Measurements from ENCODE around the gene LRG1.
"Not testable (repeated sequence)": the region's sequence is repeated elsewhere in the genome, so short reads cannot be mapped to it uniquely, and the experiment has no call there.

LRG1 gene

GRCh38 chr19:4527377-4527776, 12.5 kb downstream of the LRG1 start:
- DNase-seq (ENCODE audit: low spot score), result not testable (repeated sequence)

DNA sequence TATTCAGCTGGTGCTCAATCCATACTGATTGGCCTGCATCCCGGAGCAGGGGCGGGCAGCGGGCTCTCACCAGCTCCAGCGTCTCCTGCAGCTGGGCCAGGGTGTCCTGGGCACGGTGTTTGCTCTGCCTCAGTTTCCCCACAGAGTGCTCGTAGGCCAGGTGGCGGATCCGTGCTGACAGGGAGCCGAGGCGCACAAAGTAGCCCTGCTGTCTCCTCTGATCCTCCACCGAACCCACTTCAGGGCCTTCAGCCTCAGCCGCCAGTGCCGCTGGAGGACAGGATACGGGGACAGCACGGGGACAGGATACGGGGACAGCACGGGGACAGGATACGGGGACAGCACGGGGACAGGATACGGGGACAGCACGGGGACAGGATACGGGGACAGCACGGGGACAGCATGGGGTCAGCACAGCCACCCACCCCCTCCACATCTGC, 14.3 kb downstream of the LRG1 start:
- no peak for DNase-seq (ENCODE audit: low spot score)

- peak; percentile 82 for DNase-seq (ENCODE audit: low spot score)
Observed at GRCh38 chr19:4524808-4525562, 14.9 kb downstream of the LRG1 start.

- DNase-seq (ENCODE audit: low spot score), result peak; percentile 74
Observed at GRCh38 chr19:4523306-4524110, 16.3 kb downstream of the LRG1 start.

- DNase-seq (ENCODE audit: low spot score), result no peak
Observed at GRCh38 chr19:4522291-4523002, 17.4 kb downstream of the LRG1 start.

GRCh38 chr19:4521888-4522242, 18.0 kb downstream of the LRG1 start:
- no peak for DNase-seq (ENCODE audit: low spot score)

- DNase-seq (ENCODE audit: low spot score), result peak; percentile 43
Observed at GRCh38 chr19:4521170-4521887, 18.5 kb downstream of the LRG1 start.

GRCh38 chr19:4519521-4520277, 20.1 kb downstream of the LRG1 start:
- DNase-seq (ENCODE audit: low spot score), result no peak

GRCh38 chr19:4519172-4519496, 20.7 kb downstream of the LRG1 start:
- no peak for DNase-seq (ENCODE audit: low spot score)

GRCh38 chr19:4518345-4519171, 21.3 kb downstream of the LRG1 start, which contains the start of gene PLIN4:
TSS of gene PLIN4 (minus strand) at chr19:4518486. CDS start at chr19:4518272, 214 bp downstream.
- peak; percentile 60 for DNase-seq (ENCODE audit: low spot score)

DNA sequence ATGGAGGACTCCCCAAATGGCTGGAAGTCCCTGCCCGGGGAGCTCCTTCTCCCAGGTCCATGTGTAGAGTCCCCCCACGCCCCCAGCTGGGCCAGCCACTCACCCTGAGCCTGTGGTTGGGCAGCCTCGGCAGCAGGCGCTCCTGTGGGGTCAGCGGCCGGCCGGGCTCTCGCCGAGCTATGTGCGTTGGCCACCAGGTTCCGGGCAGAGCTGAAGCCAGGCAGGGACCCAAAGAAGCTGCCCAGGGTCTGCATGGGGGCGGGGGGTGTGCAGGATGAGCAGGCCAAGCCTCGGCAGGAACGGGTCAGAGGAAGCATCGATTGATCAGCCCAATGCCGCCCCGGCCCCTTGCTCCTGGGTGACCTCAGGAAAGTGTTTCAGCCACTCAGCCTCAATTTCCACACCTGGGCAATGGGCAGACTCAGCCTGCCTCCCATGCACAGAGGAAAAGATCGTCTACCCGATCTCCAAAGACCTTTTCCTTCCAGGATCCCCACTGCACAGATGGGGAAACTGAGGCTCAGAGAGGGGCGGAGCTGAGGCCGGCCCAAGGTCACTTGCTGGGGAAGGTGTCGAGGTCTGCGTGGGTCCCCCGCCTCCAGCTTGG, 22.3 kb downstream of the LRG1 start:
- no peak for DNase-seq (ENCODE audit: low spot score)

DNA sequence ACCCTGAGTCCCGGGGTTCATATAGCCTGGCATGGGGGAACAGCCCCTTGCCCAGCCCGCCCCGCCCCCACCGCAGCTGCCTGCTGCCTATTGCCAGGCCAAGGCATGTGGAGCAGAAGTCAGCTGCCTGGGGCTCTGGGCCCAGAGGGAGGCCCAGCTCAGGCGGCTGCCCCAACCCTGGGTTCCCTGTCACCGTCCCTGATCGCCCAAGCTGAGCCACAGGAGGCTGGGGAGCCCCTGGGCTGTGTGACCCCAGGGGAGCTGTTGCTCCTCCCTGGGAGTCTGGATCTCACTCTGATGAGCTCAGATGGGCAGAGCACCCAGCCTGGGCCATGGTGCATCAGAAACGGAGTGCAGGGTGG, 22.9 kb downstream of the LRG1 start:
- DNase-seq (ENCODE audit: low spot score), result no peak

GRCh38 chr19:4516199-4516938, 23.5 kb downstream of the LRG1 start:
- no peak for DNase-seq (ENCODE audit: low spot score)

- DNase-seq (ENCODE audit: low spot score), result no peak
Observed at GRCh38 chr19:4515732-4516131, 24.1 kb downstream of the LRG1 start.

DNA sequence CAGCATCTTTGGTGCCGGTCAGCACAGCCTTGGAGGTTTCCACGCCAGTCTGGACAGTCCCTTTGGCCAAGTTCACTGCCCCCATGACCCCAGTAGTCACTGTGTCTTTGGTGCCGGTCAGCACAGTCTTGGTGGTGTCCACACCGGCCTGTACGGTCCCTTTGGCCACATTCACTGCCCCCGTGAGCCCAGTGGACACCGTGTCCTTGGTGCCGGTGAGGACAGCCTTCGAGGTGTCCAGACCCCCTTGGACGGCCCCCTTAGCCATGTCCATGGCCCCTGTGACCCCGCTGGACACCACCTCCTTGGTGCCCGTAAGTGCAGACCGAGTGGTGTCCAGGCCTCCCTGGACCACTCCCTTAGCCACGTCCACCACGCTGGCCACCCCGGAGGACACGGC, 26.6 kb downstream of the LRG1 start:
- no peak for DNase-seq (ENCODE audit: low spot score)

- DNase-seq (ENCODE audit: low spot score), result no peak
Observed at GRCh38 chr19:4512070-4512469, 27.8 kb downstream of the LRG1 start.

DNA sequence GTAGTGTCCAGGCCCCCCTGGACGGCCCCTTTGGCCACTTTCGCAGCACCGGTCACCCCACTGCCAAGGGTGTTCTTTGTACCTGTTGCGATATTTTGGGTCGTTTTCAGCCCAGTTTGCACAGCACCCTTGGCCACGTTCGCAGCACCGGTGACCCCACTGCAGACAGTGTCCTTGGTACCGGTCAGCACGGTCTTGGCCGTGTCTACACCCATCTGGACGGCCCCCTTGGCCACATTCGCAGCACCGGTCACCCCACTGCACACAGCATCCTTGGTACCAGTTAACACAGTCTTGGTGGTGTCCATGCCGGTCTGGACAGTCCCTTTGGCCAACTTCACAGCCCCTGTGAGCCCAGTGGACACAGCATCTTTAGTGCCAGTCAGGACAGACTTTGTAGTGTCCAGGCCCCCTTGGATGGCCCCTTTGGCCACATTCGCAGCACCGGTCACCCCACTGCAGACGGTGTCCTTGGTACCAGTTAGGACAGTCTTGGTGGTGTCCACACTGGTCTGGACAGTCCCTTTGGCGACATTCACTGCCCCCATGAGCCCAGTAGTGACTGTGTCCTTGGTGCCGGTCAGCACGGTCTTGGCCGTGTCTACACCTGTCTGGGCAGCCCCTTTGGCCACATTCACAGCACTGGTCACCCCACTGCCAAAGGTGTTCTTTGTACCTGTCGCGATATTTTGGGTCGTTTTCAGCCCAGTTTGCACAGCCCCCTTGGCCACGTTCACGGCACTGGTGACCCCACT, 28.4 kb downstream of the LRG1 start:
- DNase-seq (ENCODE audit: low spot score), result no peak

DNA sequence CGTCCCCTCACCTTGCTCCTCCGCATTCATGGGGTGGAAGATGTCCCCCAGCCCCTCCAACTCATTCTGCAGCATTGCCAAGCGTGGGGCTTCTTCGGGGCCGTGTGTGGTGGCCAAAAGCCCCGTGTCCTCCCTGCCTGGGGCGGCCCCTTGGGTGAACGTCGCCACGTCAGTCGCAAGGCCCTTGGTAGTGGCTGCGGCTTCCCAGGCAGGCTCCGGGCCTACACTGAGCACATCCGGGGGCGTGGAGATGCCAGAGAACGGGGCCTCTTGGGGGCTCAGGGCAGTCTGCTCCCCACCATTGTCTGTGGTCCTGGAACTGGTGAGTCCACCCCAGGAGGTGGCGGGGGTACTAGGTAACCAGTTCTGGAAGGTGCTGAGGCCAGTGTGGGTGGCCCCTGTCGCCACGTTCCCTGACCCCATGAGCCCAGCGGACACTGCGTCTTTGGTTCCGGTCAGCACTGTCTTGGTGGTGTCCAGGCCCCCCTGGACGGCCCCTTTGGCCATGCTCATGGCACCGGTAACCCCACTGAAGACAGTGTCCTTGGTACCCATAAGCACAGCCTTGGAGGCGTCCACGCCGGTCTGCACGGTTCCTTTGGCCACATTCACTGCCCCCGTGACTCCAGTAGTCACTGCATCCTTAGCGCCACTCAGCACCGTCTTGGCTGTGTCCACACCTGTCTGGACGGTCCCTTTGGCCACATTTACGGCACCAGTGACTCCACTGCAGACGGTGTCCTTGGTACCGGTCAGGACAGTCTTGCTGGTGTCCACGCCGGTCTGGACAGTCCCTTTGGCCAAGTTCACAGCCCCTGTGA, 29.2 kb downstream of the LRG1 start:
- no peak for DNase-seq (ENCODE audit: low spot score)
